Measurements from ENCODE around the gene ATXN3L.

Gene ATXN3L

GRCh38 chrX:13319953-13320352 is at the start of gene ATXN3L:
TSS of gene ATXN3L (minus strand) at chrX:13320053. CDS start at chrX:13319934, 119 bp downstream.
- no peak for DNase-seq (ENCODE audit: low read depth, low spot score)

GRCh38 chrX:13369256-13370030 is 49.6 kb upstream of the ATXN3L start:
- DNase-seq (ENCODE audit: low read depth, low spot score), result no peak

DNA sequence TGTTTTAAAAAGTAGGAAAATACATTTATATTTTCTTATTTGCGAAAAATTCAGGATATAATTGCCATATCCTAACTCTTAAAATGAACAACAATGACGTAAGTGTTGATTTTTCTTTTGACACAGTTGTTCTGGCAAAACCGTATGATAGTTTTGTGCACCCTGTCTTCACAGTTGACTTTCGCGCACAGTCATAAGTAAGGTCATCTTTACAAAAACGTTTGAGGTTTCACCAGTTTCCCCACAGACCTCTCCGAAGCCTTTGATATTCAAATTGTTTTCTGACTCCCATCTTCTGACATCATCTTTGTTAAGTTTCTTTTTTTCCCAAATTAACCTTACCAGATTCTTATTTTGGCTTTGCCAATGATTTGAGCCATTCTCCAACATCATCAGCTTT is 48.1 kb upstream of the ATXN3L start:
- DNase-seq (ENCODE audit: low read depth, low spot score), result no peak

- no peak for DNase-seq (ENCODE audit: low read depth, low spot score)
These were observed 46.8 kb upstream of the ATXN3L start for GRCh38 chrX:13366698-13367097.

GRCh38 chrX:13365161-13365560 is 45.3 kb upstream of the ATXN3L start:
- no peak for DNase-seq (ENCODE audit: low read depth, low spot score)

GRCh38 chrX:13364230-13364857 is 44.5 kb upstream of the ATXN3L start:
- no peak for DNase-seq (ENCODE audit: low read depth, low spot score)

GRCh38 chrX:13360146-13360545 is 40.3 kb upstream of the ATXN3L start:
- no peak for DNase-seq (ENCODE audit: low read depth, low spot score)

DNA sequence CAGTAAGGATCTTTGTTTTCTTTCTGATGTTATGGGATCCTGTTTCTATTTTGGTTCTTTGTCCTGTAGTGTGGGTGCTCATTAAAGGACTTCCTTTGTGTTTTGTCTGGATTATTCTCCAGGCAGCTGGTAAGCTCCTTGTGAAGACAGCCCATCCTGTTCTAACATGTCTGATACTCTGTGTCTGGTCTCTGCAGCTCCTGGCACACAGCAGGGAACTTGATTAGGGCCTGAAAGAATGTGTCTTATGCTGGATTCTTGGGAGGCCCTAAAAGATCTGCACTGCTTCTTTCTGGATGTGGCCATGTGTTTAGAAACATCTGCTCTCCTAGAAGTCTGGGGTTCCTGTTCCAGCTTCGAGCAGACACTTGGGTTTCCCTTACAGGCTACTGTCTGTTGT is 38.1 kb upstream of the ATXN3L start:
- peak; percentile 7 for DNase-seq (ENCODE audit: low read depth, low spot score)

DNA sequence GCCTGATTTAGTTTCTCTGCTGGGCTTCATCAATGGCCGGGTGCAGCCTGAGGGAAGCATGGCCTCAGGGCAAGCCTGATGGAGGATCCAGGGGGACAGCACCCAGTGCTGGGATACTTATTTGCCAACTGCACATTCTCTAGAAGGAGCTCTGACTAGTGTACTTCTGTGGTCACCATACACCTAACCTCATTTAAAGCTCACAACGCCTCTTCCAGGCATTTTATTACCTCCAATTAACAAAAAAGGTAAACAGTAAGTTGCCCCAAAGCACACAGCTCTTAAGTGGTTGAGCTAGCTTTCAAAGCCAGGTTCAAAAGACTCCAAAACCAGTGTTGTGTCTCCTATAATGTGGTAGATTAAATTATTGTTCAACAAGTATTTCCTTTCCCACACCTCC is 26.8 kb upstream of the ATXN3L start:
- no peak for DNase-seq (ENCODE audit: low read depth, low spot score)

DNA sequence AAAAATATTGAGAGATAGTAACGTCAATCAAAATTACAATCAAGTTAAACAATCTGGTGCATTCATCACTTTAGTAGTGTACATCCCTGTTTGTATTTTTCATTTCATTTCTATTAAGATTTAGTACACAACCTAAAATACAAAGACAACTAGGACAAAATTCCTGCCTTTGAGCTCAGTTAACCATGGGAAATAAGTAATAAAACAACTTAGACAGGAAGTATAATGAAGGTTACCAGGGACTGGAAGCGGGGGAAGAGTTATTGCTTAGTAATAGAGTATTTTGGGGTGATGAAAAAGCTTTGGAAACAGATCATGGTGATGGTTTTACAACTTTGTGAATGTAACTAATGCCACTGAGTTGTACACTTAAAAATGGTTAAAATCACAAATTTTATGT is 25.6 kb upstream of the ATXN3L start:
- DNase-seq (ENCODE audit: low read depth, low spot score), result no peak

GRCh38 chrX:13345037-13345436 is 25.2 kb upstream of the ATXN3L start:
- DNase-seq (ENCODE audit: low read depth, low spot score), result no peak

- DNase-seq (ENCODE audit: low read depth, low spot score), result no peak
These were observed 21.7 kb upstream of the ATXN3L start for GRCh38 chrX:13341491-13342101.

- no peak for DNase-seq (ENCODE audit: low read depth, low spot score)
These were observed 20.4 kb upstream of the ATXN3L start for GRCh38 chrX:13340182-13340791.

DNA sequence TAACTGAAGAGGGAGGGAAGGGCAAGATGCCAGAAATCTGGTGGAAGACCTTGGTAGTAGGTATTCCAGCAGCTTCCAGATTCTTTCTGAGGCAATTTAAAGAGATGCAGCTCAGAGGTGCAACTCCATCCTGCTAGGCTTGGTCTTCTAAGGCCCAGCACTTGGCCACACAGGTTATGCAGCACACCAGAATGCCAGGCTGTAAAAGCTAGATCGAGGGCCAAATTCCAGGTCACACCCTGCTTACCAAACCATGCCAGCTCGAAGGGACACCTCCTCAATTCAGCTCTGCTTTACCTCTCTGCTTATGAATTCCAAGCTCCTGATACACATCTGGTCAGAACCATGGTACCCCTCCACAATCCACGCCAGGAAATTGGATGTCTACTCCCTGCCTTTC is 19.8 kb upstream of the ATXN3L start:
- DNase-seq (ENCODE audit: low read depth, low spot score), result no peak

DNA sequence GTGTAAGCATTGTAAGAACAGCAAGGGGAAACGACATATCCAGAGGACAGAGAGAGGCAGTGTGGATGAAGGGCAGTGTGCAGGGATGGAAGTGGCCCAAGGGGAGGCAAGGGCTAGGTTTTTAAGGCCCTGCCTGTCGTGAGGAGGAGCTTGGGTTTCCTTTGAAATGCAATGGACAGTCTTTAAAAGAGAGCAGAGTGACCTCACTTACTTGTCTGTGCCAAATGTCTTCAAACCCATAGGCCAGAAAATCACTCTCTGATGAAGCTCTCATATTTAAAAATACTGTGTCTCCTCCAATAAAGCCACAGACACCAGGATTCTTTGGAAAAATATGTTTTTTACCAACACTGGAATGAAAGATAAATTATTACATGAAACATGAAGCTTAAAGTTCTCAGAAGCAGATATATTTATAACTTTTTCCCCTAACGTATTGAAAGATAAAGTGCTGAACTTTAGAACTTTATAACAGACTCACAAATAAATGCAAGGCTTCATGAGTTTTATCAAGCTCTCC is 19.2 kb upstream of the ATXN3L start:
- DNase-seq (ENCODE audit: low read depth, low spot score), result no peak

- no peak for DNase-seq (ENCODE audit: low read depth, low spot score)
These were observed 14.6 kb upstream of the ATXN3L start for GRCh38 chrX:13334491-13334890.

GRCh38 chrX:13330446-13330845 is 10.6 kb upstream of the ATXN3L start:
- no peak for DNase-seq (ENCODE audit: low read depth, low spot score)

- DNase-seq (ENCODE audit: low read depth, low spot score), result no peak
These were observed 7.8 kb upstream of the ATXN3L start for GRCh38 chrX:13327666-13328065.

GRCh38 chrX:13323241-13323640 is 3.4 kb upstream of the ATXN3L start:
- no peak for DNase-seq (ENCODE audit: low read depth, low spot score)

DNA sequence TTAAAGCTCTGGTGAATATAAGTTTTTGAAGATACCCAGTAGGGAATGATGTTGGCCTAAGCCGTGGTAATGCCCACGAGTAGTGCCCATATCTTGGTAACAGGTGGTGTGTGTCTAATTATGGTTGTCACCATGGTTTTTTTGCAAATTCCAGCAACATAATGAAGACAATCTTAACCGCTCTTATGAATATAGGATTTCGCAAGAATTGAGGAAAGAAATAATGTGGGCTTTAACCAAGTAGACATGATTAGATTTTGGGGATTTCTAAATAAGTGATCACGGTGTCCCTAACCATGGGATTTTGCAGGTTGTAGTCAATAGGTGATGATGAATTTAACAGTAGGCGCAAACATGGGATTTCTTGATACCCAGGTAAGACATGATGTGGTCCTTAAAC is 2.5 kb downstream of the ATXN3L start:
- DNase-seq (ENCODE audit: low read depth, low spot score), result no peak

- DNase-seq (ENCODE audit: low read depth, low spot score), result no peak
These were observed 8.3 kb downstream of the ATXN3L start for GRCh38 chrX:13311560-13311959.

DNA sequence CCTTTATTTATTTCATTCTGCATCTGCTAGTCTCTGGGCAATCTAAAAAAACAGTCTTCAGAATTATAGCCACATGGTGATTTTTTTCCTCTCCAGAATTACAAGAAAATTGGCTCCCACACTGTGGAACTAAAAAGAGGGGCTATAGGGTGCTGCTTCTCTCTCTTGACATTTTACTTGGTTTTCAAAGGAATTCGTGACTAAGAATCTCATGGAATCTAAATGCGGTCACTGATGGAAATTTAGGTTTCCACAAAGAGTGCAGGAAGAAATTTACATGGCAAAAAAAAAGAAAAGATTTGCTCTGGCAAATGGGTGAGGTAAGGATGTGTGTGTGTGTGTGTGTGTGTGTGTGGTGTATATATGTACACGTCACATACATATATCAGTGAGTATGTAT is 10.2 kb downstream of the ATXN3L start:
- no peak for DNase-seq (ENCODE audit: low read depth, low spot score)

All from smooth muscle cell of the brain vasculature (primary cell).